ENCODE data around the gene ZSWIM6.

The ZSWIM6 gene

DNA sequence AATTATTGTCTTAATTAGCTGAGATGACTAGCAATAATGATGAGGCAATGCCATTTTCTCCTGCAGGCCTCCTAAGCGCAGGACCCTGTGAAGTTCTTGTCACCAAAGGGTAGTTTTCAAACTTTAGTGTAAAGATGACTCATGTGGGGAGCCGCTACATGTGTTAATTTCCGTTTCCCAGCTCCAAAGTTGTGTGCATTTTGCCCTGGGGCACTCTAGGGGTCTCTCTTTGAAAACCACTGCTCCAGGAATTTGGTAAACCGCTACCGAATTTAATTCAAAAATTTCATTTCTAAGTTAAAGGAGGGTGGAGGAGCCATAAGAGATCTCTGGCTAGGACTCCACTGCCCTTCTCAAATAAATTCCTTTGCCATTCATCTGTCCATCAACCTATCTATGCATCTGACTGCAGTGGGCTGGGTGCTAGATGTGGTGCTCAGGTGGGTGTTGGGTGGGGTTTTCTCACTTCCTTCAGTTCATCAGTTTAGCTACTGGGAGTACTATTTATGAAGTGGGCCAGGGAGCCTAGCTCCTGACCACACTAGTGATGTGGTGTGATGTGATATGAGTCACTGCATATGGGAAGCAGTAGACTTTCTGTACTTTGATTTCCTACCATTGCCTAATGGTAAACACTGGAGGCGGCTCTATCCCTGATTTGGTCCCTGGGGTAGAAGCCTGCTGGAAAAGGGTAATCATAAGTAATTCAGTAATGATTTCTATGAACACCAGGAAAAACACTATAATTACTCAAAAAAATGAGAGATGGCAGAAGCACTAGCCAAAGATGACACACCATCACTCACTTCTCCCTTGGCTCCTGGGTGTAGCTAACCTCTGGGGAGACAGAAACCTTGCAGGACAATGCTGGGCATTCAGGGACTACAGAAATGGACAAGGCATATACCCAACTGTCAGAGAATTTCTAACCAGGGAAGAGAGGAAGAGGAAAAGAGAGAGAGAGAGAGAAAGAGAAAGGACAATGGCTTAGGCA, 4.0 kb upstream of the ZSWIM6 start:
- Histone ChIP-seq H3K9ac (ENCODE audit: insufficient read length) (no peak overlapping the region), H3K9me3 (ENCODE audit: low read depth, low read length) (no peaks in the 10 kb centered on the region), H3K36me3 (ENCODE audit: insufficient read depth, low read length) (no peaks in the 10 kb centered on the region), H3K27ac (peak overlapping the region; percentile 67; the same call in 1 of the 2 replicates), H3K4me3 (peak overlapping the region; percentile 98)
- no peak for TF ChIP-seq FOXP2 (optimal IDR thresholded peaks at IDR 0.05; ENCODE audit: control extremely low read depth, extremely low read length, insufficient read depth)
- peak; percentile 45; the same call in 1 of the 2 replicates for TF ChIP-seq POLR2AphosphoS5 (IDR thresholded peaks at IDR 0.05; ENCODE audit: borderline replicate concordance, low read depth, low read length)
- peak; percentile 91 for DNase-seq (ENCODE audit: low read depth, low spot score)

- Histone ChIP-seq H3K9ac (ENCODE audit: insufficient read length) (peak overlapping the region; percentile 41), H3K36me3 (ENCODE audit: insufficient read depth, low read length) (peaks cover 5% of the 10 kb centered on the region), H3K27ac (peak overlapping the region; percentile 67; the same call in 1 of the 2 replicates), H3K4me3 (peak overlapping the region; percentile 98), H3K9me3 (ENCODE audit: low read depth, low read length) (no peaks in the 10 kb centered on the region)
- no peak for DNase-seq (ENCODE audit: low read depth, low spot score)
- no peak for TF ChIP-seq POLR2AphosphoS5 (IDR thresholded peaks at IDR 0.05; ENCODE audit: borderline replicate concordance, low read depth, low read length)
Observed at GRCh38 chr5:61328791-61329549, 3.1 kb upstream of the ZSWIM6 start.

DNA sequence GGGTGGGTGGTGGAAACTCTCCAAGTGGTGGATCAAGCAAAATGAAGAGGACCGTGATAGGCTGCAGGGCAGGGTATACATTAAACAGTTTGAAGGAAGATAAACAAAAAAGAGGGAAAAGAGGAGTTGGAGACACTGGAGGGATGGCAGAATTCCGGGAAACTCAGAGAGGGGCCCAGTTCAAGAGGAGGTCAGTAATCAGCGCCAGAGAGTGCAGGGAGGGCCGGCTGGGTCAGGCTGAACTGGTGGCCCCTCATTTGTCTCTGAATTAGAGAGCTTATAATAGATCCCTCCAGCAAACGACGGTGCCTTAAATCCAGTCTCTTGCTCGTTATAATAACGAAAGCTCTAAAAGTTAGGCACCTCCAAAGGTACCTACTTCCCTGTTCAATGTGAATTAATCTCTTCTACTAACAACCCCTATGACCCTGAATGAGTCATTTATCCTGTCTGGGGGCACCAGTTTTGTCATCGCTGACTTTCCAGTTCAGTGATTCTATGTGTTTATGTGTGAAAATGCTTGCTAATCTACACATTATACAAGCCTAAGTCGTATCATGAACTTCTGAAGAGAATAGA, 2.4 kb upstream of the ZSWIM6 start:
- DNase-seq (ENCODE audit: low read depth, low spot score) = no peak
- Histone ChIP-seq H3K27ac (peak overlapping the region; percentile 25), H3K4me3 (peak overlapping the region; percentile 98), H3K9me3 (ENCODE audit: low read depth, low read length) (no peaks in the 10 kb centered on the region), H3K9ac (ENCODE audit: insufficient read length) (peak overlapping the region; percentile 83), H3K36me3 (ENCODE audit: insufficient read depth, low read length) (peaks cover 12% of the 10 kb centered on the region)
- TF ChIP-seq FOXP2 (optimal IDR thresholded peaks at IDR 0.05; ENCODE audit: control extremely low read depth, extremely low read length, insufficient read depth) (no peak), POLR2AphosphoS5 (IDR thresholded peaks at IDR 0.05; ENCODE audit: borderline replicate concordance, low read depth, low read length) (no peak; the same call in 1 of the 2 replicates), EZH2 (IDR thresholded peaks at IDR 0.05) (no peak)

GRCh38 chr5:61330341-61330844, 1.7 kb upstream of the ZSWIM6 start:
- H3K4me3 ChIP-seq = peak overlapping the region; percentile 98
- TF ChIP-seq EZH2 (IDR thresholded peaks at IDR 0.05) (no peak), POLR2AphosphoS5 (IDR thresholded peaks at IDR 0.05; ENCODE audit: borderline replicate concordance, low read depth, low read length) (peak; percentile 33; the same call in 1 of the 2 replicates), FOXP2 (optimal IDR thresholded peaks at IDR 0.05; ENCODE audit: control extremely low read depth, extremely low read length, insufficient read depth) (no peak)
- H3K9me3 ChIP-seq (ENCODE audit: low read depth, low read length) = no peaks in the 10 kb centered on the region
- no peak for DNase-seq (ENCODE audit: low read depth, low spot score)
- H3K27ac ChIP-seq = peak overlapping the region; percentile 25; the same call in 1 of the 2 replicates
- peaks cover 20% of the 10 kb centered on the region for H3K36me3 ChIP-seq (ENCODE audit: insufficient read depth, low read length)
- H3K9ac ChIP-seq (ENCODE audit: insufficient read length) = peak overlapping the region; percentile 83

DNA sequence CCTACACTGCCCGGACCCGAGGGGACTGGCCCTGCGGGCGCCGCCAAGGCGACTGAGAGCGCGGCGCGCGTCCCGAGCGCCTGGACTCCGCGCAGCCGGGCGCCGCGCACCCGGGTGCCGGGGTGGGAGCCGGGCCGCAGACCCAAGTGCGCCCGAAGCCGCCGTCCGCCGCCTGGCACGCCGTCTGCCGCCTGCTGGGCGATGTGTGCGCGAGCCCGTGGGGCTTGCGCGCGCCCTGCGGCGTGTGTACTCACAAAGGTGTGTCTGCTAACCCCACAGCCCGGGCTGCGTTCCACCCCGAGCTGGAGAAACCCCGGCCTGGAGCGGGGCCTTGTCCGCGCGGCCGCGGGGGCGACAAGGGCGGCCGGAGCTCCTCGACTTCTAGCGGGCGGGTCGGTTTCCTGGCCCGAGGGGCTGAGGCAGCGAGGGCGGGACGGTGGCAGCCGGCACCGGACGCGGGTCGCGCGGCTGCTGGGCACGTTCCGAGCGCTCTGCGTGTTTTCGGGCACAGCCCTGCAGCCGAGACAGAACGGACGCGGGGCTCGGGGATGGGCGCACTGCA, 1.1 kb upstream of the ZSWIM6 start:
- H3K9ac ChIP-seq (ENCODE audit: insufficient read length) = peak overlapping the region; percentile 83
- no peak for DNase-seq (ENCODE audit: low read depth, low spot score)
- peak overlapping the region; percentile 98 for H3K4me3 ChIP-seq
- peaks cover 25% of the 10 kb centered on the region for H3K36me3 ChIP-seq (ENCODE audit: insufficient read depth, low read length)
- H3K9me3 ChIP-seq (ENCODE audit: low read depth, low read length) = no peaks in the 10 kb centered on the region
- TF ChIP-seq EZH2 (IDR thresholded peaks at IDR 0.05) (no peak), FOXP2 (optimal IDR thresholded peaks at IDR 0.05; ENCODE audit: control extremely low read depth, extremely low read length, insufficient read depth) (peak; percentile 21), POLR2AphosphoS5 (IDR thresholded peaks at IDR 0.05; ENCODE audit: borderline replicate concordance, low read depth, low read length) (no peak)
- H3K27ac ChIP-seq = peak overlapping the region; percentile 25; the same call in 1 of the 2 replicates

GRCh38 chr5:61332358-61332749, 296 bp downstream of the ZSWIM6 start:
- DNase-seq (ENCODE audit: low read depth, low spot score) = no peak
- Histone ChIP-seq H3K36me3 (ENCODE audit: insufficient read depth, low read length) (peaks cover 39% of the 10 kb centered on the region), H3K27ac (peak overlapping the region; percentile 68; the same call in 1 of the 2 replicates), H3K9ac (ENCODE audit: insufficient read length) (no peak overlapping the region), H3K4me3 (peak overlapping the region; percentile 72), H3K9me3 (ENCODE audit: low read depth, low read length) (no peaks in the 10 kb centered on the region)
- TF ChIP-seq FOXP2 (optimal IDR thresholded peaks at IDR 0.05; ENCODE audit: control extremely low read depth, extremely low read length, insufficient read depth) (no peak), POLR2AphosphoS5 (IDR thresholded peaks at IDR 0.05; ENCODE audit: borderline replicate concordance, low read depth, low read length) (no peak), EZH2 (IDR thresholded peaks at IDR 0.05) (no peak)

DNA sequence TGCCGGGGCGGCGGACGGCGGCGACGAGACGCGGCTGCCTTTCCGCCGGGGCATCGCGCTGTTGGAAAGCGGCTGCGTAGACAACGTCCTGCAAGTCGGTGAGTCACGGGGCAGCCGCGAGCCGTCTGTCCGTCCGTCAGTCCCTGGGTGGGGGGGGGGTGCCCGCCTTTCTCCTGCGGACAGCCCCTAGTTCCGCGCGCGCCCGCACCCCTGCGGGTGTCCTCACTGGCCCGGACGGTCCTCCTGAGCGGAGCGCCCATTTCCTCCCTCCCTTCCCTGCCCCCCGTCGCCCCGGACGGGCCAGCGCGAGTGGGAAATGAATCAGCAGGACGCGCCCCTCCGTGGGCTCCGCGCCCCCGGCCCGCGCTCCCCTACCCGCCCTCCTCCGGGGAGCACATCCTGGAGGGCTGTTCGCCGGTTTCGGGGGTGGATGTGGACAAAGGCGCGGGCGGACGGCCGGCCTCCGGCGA, 828 bp downstream of the ZSWIM6 start:
- TF ChIP-seq POLR2AphosphoS5 (IDR thresholded peaks at IDR 0.05; ENCODE audit: borderline replicate concordance, low read depth, low read length) (no peak), FOXP2 (optimal IDR thresholded peaks at IDR 0.05; ENCODE audit: control extremely low read depth, extremely low read length, insufficient read depth) (no peak)
- Histone ChIP-seq H3K4me3 (peak overlapping the region; percentile 100), H3K9me3 (ENCODE audit: low read depth, low read length) (no peaks in the 10 kb centered on the region), H3K36me3 (ENCODE audit: insufficient read depth, low read length) (peaks cover 44% of the 10 kb centered on the region), H3K27ac (peak overlapping the region; percentile 82), H3K9ac (ENCODE audit: insufficient read length) (peak overlapping the region; percentile 95)
- no peak for DNase-seq (ENCODE audit: low read depth, low spot score)

Data from SK-N-MC (cell line).